ENCODE measurements around the gene KLHL30.
A peak's percentile ranks its signal among the peaks of the same experiment; 100 is the strongest.
"Not testable (repeated sequence)": the region's sequence is repeated elsewhere in the genome, so short reads cannot be mapped to it uniquely, and the experiment has no call there.

KLHL30 gene

GRCh38 chr2:238103465-238104225 lies 34.8 kb upstream of the KLHL30 start:
- no peak for DNase-seq

- DNase-seq, result no peak
Measured at GRCh38 chr2:238104226-238104690, 34.2 kb upstream of the KLHL30 start.

GRCh38 chr2:238104691-238105371 lies 33.6 kb upstream of the KLHL30 start:
- DNase-seq, result no peak

- no peak for DNase-seq
Measured at GRCh38 chr2:238105506-238106338, 32.7 kb upstream of the KLHL30 start.

- DNase-seq, result peak; percentile 28
Measured at GRCh38 chr2:238106339-238106697, 32.1 kb upstream of the KLHL30 start.

GRCh38 chr2:238106698-238107524 lies 31.6 kb upstream of the KLHL30 start:
- DNase-seq, result peak; percentile 58

- no peak for DNase-seq
Measured at GRCh38 chr2:238107525-238108422, 30.7 kb upstream of the KLHL30 start.

GRCh38 chr2:238108423-238109183 lies 29.9 kb upstream of the KLHL30 start:
- DNase-seq, result peak; percentile 97

- DNase-seq, result no peak
Measured at GRCh38 chr2:238113611-238114010, 24.9 kb upstream of the KLHL30 start.

GRCh38 chr2:238114331-238114841 lies 24.1 kb upstream of the KLHL30 start:
- no peak for DNase-seq

GRCh38 chr2:238114851-238115660 lies 23.4 kb upstream of the KLHL30 start:
- DNase-seq, result no peak

GRCh38 chr2:238115709-238116108 lies 22.8 kb upstream of the KLHL30 start:
- DNase-seq, result not testable (repeated sequence)

- no peak for DNase-seq
Measured at GRCh38 chr2:238116298-238117198, 21.9 kb upstream of the KLHL30 start.

- DNase-seq, result no peak
Measured at GRCh38 chr2:238117199-238118154, 21.0 kb upstream of the KLHL30 start.

- DNase-seq, result no peak
Measured at GRCh38 chr2:238119756-238120462, 18.6 kb upstream of the KLHL30 start.

- peak; percentile 52 for DNase-seq
Measured at GRCh38 chr2:238120463-238121298, 17.8 kb upstream of the KLHL30 start.
